SK-N-SH treated with all-trans-retinoic acid at 6 μM for 48 hours (cell line): ENCODE measurements around the gene DMD.

Experiments used
- ATAC-seq: fragments of 200-7000 bp; cut with Tn5 transposase; 3 replicates; pipeline ENCODE4 v1.9.1; 2020; ENCODE audit warnings: mild to moderate bottlenecking, moderate library complexity
- ARNTL ChIP-seq: fragments of 450-650 bp; formaldehyde crosslinking; IDR thresholded peaks from 2 replicates; pipeline ENCODE4 v1.5.0; 2020; ENCODE audit warnings: low read depth, mild to moderate bottlenecking, moderate library complexity, borderline replicate concordance
- BACH2 ChIP-seq: fragments of 250-450 bp; sonication (Bioruptor Pico); IDR thresholded peaks from 2 replicates; pipeline ENCODE4 v1.9.0; 2021; ENCODE audit warnings: mild to moderate bottlenecking, borderline replicate concordance
- CSDC2 ChIP-seq: fragments of 250-450 bp; sonication (Bioruptor Pico); IDR thresholded peaks from 2 replicates; pipeline ENCODE4 v1.5.0; 2020; ENCODE audit warnings: mild to moderate bottlenecking, moderate library complexity
- ESRRG ChIP-seq: fragments of 250-450 bp; sonication (Bioruptor Pico); IDR thresholded peaks from 2 replicates; pipeline ENCODE4 v1.6.1; 2021; ENCODE audit warnings: mild to moderate bottlenecking
- GLIS3 ChIP-seq: fragments of 250-450 bp; sonication (Bioruptor Pico); IDR thresholded peaks from 2 replicates; pipeline ENCODE4 v1.5.0; 2020; ENCODE audit warnings: mild to moderate bottlenecking, moderate library complexity
- ISL1 ChIP-seq: fragments of 250-450 bp; sonication (Bioruptor Pico); IDR thresholded peaks from 2 replicates; pipeline ENCODE4 v2.1.2; 2022; ENCODE audit warnings: mild to moderate bottlenecking, moderate library complexity
- OSR1 ChIP-seq: fragments of 250-450 bp; sonication (Bioruptor Pico); IDR thresholded peaks from 2 replicates; pipeline ENCODE4 v1.8.0; 2022; ENCODE audit warnings: moderate library complexity, mild to moderate bottlenecking, inconsistent platforms
- PPARA ChIP-seq: fragments of 250-450 bp; sonication (Bioruptor Pico); IDR thresholded peaks from 2 replicates; pipeline ENCODE4 v1.5.0; 2020; ENCODE audit warnings: mild to moderate bottlenecking, borderline replicate concordance
- RARB ChIP-seq: fragments of 250-450 bp; sonication (Bioruptor Pico); IDR thresholded peaks from 2 replicates; pipeline ENCODE4 v1.8.0; 2021; ENCODE audit warnings: mild to moderate bottlenecking, moderate library complexity
- SNAI2 ChIP-seq: fragments of 250-450 bp; sonication (Bioruptor Pico); IDR thresholded peaks from 2 replicates; pipeline ENCODE4 v1.5.0; 2020; ENCODE audit warnings: mild to moderate bottlenecking, moderate library complexity
- TCF4 ChIP-seq: fragments of 250-450 bp; sonication (Bioruptor Pico); IDR thresholded peaks from 2 replicates; pipeline ENCODE4 v1.8.0; 2021; ENCODE audit warnings: mild to moderate bottlenecking, moderate library complexity, borderline replicate concordance
- ZC3H10 ChIP-seq: fragments of 250-450 bp; sonication (Bioruptor Pico); IDR thresholded peaks from 2 replicates; pipeline ENCODE4 v1.5.1; 2021; ENCODE audit warnings: mild to moderate bottlenecking, moderate library complexity
- ZFP3 ChIP-seq: fragments of 250-450 bp; sonication (Bioruptor Pico); IDR thresholded peaks from 2 replicates; pipeline ENCODE4 v1.5.0; 2020; ENCODE audit warnings: mild to moderate bottlenecking, moderate library complexity
- ZFP30 ChIP-seq: fragments of 450-650 bp; formaldehyde crosslinking; IDR thresholded peaks from 2 replicates; pipeline ENCODE4 v1.5.0; 2022; ENCODE audit warnings: mild to moderate bottlenecking, moderate library complexity
- ZNF565 ChIP-seq: fragments of 450-650 bp; formaldehyde crosslinking; conservative IDR thresholded peaks from 2 replicates; pipeline ENCODE4 v1.5.0; 2020; ENCODE audit warnings: low read depth, mild to moderate bottlenecking, moderate library complexity
- ZNF70 ChIP-seq: fragments of 450-650 bp; formaldehyde crosslinking; IDR thresholded peaks from 2 replicates; pipeline ENCODE4 v1.5.0; 2020; ENCODE audit warnings: mild to moderate bottlenecking, moderate library complexity
- ZNF8 ChIP-seq: fragments of 450-650 bp; formaldehyde crosslinking; IDR thresholded peaks from 2 replicates; pipeline ENCODE4 v1.5.0; 2020; ENCODE audit warnings: mild to moderate bottlenecking, moderate library complexity
- TF ChIP-seq, protein P1 (sequence below): fragments of 250-450 bp; sonication (Bioruptor Pico); IDR thresholded peaks from 2 replicates; pipeline ENCODE4 v1.8.0; 2021; ENCODE audit warnings: low read depth, mild to moderate bottlenecking, moderate library complexity, borderline replicate concordance
- TF ChIP-seq, protein P2 (sequence below): fragments of 250-450 bp; sonication (Bioruptor Pico); IDR thresholded peaks from 2 replicates; pipeline ENCODE4 v1.5.1; 2020; ENCODE audit warnings: low read depth, mild to moderate bottlenecking, moderate library complexity
- TF ChIP-seq, protein P3 (sequence below): fragments of 250-450 bp; sonication (Bioruptor Pico); IDR thresholded peaks from 2 replicates; pipeline ENCODE4 v1.5.1; 2021; ENCODE audit warnings: mild to moderate bottlenecking, moderate library complexity

The DMD gene

DNA sequence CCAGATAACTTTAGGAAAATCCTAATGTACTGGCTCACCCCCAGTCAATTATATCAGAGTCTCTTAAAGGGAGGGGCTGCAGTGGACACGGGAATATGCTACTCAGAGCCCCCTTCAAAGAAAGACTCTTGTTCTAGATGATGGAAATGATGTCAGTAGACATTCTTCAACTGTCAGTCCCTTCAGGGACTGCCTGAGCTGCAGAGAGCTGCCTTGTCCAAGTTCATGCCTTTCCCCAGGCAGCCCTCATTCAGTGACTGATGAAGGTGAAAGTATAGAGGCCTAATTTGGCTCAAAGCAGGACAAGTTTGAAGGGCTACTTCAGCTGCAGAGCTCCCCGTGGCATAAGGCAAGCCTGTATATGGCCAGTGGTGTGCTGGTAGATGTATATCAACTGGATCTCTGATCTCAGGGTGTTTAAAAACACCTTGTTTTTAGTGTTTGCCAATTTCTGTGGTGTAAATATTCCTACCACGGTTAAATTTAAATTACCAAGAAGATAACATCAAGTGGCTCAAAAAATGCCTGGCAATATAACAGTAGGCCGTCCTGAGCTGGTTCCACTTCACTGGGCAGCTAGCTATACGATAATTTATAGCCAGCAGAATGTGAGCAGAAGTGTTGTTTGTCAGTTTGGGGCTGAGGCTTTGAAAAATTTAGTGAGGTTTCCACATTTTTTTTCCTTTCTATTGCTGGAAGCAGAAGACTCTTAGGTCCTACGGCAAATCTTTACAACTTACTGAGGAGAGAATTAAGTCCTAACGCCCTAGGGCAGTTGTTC is 1390.7 kb downstream of the DMD start:
- ATAC-seq, result no peak
- no peak for TF ChIP-seq CSDC2 (CRISPR knock-in tag)
- no peak for TF ChIP-seq SNAI2
- TF ChIP-seq RARB (CRISPR knock-in tag), result no peak
- TF ChIP-seq, protein P1, sequence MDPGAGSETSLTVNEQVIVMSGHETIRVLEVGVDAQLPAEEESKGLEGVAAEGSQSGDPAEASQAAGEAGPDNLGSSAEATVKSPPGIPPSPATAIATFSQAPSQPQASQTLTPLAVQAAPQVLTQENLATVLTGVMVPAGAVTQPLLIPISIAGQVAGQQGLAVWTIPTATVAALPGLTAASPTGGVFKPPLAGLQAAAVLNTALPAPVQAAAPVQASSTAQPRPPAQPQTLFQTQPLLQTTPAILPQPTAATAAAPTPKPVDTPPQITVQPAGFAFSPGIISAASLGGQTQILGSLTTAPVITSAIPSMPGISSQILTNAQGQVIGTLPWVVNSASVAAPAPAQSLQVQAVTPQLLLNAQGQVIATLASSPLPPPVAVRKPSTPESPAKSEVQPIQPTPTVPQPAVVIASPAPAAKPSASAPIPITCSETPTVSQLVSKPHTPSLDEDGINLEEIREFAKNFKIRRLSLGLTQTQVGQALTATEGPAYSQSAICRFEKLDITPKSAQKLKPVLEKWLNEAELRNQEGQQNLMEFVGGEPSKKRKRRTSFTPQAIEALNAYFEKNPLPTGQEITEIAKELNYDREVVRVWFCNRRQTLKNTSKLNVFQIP, result no peak
- TF ChIP-seq ESRRG, result no peak
- TF ChIP-seq PPARA (CRISPR knock-in tag), result no peak
- no peak for TF ChIP-seq ZC3H10 (CRISPR knock-in tag)
- TF ChIP-seq ZNF70, result no peak
- no peak for TF ChIP-seq ARNTL (CRISPR knock-in tag)
- no peak for TF ChIP-seq TCF4

DNA sequence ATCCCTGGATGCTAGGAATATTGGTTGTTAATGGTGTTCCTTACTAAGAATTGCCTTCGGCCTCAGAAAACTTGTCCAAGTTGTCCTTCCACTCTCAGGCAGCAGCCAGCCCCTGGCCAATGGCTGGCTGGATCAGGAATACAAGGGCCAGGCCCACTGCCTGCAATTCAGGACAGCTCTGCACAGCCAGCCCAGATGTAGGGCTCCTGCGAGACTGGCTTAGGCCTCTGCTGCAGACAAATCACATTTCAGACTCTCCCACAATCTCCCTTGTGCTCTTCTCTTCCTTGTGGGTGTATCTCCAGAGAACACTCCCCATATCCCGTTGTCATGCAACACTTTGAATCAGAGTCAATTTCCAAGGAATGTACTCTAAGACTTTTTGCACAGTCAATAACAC is 1391.9 kb downstream of the DMD start:
- TF ChIP-seq ZNF8, result no peak
- no peak for TF ChIP-seq ARNTL (CRISPR knock-in tag)
- TF ChIP-seq, protein P1, result no peak
- no peak for TF ChIP-seq ZNF565 (CRISPR knock-in tag)
- TF ChIP-seq ISL1 (CRISPR knock-in tag), result no peak
- no peak for TF ChIP-seq OSR1 (CRISPR knock-in tag)
- TF ChIP-seq GLIS3 (CRISPR knock-in tag), result no peak
- no peak for TF ChIP-seq BACH2 (CRISPR knock-in tag)
- no peak for TF ChIP-seq TCF4
- ATAC-seq, result no peak

DNA sequence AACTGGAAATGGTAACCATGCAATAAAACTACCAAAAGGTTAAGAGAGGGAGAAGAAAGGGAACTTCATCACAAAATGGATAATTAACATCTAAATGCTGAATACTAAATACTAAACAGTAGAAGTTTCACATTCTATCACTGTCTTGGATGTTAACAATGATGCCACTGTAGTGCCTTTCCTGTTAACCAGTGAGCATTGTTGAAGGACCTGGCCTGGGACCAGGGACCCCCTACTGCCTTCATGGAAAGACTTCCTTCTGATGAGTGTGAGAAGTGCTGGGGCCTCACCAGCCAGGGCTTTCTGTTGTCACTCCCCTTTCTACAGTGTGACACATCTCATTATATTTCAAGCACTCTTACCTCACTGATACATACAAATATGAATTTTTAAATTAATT is 1400.2 kb downstream of the DMD start:
- TF ChIP-seq OSR1 (CRISPR knock-in tag) (no peak), ARNTL (CRISPR knock-in tag) (no peak), ZNF8 (no peak), GLIS3 (CRISPR knock-in tag) (no peak), TCF4 (no peak), ZFP3 (CRISPR knock-in tag) (no peak), BACH2 (CRISPR knock-in tag) (no peak), ESRRG (no peak), ZC3H10 (CRISPR knock-in tag) (no peak), CSDC2 (CRISPR knock-in tag) (no peak), ZNF70 (no peak)
- TF ChIP-seq, protein P2, sequence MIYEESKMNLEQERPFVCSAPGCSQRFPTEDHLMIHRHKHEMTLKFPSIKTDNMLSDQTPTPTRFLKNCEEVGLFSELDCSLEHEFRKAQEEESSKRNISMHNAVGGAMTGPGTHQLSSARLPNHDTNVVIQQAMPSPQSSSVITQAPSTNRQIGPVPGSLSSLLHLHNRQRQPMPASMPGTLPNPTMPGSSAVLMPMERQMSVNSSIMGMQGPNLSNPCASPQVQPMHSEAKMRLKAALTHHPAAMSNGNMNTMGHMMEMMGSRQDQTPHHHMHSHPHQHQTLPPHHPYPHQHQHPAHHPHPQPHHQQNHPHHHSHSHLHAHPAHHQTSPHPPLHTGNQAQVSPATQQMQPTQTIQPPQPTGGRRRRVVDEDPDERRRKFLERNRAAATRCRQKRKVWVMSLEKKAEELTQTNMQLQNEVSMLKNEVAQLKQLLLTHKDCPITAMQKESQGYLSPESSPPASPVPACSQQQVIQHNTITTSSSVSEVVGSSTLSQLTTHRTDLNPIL (CRISPR knock-in tag), result no peak
- TF ChIP-seq, all 23 proteins: peak for 0
- no peak for ATAC-seq

DNA sequence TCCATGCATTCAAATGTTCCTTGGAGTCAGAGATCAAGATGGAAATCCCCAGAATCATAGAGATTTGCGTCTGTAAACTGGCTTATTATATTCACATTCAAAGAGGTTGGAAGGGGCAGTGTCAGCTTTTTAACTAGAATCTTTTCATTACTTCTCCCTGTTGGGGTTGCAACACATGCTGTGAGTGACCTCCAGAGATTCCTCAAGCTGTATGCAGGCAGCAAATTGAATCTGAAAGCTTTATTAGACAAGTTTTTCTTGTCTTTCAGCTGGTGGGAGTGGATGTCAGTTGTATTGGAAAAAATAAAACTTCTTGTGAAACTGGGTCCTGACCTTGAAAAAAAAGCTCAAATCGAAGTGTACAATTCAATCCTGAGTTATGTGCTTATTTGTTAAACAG is 1403.0 kb downstream of the DMD start:
- TF ChIP-seq SNAI2 (no peak), ZC3H10 (CRISPR knock-in tag) (no peak), ZNF8 (no peak), TCF4 (no peak), GLIS3 (CRISPR knock-in tag) (no peak), ARNTL (CRISPR knock-in tag) (no peak), PPARA (CRISPR knock-in tag) (no peak), ZFP3 (CRISPR knock-in tag) (no peak), ZNF565 (CRISPR knock-in tag) (no peak), ESRRG (no peak), OSR1 (CRISPR knock-in tag) (no peak), CSDC2 (CRISPR knock-in tag) (no peak), ZNF70 (no peak), ZFP30 (CRISPR knock-in tag) (no peak), RARB (CRISPR knock-in tag) (no peak)
- TF ChIP-seq, protein P2 (CRISPR knock-in tag), result no peak
- TF ChIP-seq, protein P1, result no peak
- TF ChIP-seq, protein P3, sequence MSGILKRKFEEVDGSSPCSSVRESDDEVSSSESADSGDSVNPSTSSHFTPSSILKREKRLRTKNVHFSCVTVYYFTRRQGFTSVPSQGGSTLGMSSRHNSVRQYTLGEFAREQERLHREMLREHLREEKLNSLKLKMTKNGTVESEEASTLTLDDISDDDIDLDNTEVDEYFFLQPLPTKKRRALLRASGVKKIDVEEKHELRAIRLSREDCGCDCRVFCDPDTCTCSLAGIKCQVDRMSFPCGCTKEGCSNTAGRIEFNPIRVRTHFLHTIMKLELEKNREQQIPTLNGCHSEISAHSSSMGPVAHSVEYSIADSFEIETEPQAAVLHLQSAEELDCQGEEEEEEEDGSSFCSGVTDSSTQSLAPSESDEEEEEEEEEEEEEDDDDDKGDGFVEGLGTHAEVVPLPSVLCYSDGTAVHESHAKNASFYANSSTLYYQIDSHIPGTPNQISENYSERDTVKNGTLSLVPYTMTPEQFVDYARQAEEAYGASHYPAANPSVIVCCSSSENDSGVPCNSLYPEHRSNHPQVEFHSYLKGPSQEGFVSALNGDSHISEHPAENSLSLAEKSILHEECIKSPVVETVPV, result no peak
- ATAC-seq, result no peak
